NCI-H2196 treated with DMSO at 0.1 percent for 48 hours (cell line): Measurements from ENCODE around the gene ATPAF2.

Experiments
- DNase-seq: peaks from one replicate; lab custom pipeline; 2025; ENCODE audit not compliant: unreplicated experiment; lab: John Stamatoyannopoulos, UW

ATPAF2 gene

DNA sequence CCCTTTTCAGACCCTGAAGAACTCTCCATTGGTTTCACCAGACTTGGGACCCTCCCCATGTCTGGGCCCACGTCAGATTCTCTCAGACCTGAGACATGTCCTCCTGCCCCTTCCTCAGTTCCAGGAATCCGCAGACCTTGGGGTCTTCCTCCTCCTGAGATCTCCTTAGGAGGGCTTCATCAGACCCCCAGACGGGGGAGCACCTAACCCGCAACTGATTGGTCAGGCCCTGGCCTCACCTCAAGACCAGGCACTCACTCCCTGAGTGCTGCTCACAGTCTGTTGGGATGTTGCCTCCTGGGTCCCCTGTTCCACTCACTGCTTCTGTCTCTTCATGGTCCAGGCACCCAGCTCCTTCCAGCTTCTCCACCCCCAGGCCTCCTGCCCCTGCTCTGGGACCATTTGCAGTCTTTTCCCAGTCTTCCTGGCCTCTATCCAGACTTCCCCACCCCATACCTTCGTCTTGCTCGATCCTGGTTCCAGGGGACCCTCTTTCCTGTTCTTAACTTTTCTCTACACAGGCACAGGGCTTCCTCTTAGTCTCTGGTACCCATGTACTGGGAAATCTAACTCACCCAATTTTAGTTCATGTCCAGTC, 1.4 kb upstream of the ATPAF2 start:
- DNase-seq: no peak

DNA sequence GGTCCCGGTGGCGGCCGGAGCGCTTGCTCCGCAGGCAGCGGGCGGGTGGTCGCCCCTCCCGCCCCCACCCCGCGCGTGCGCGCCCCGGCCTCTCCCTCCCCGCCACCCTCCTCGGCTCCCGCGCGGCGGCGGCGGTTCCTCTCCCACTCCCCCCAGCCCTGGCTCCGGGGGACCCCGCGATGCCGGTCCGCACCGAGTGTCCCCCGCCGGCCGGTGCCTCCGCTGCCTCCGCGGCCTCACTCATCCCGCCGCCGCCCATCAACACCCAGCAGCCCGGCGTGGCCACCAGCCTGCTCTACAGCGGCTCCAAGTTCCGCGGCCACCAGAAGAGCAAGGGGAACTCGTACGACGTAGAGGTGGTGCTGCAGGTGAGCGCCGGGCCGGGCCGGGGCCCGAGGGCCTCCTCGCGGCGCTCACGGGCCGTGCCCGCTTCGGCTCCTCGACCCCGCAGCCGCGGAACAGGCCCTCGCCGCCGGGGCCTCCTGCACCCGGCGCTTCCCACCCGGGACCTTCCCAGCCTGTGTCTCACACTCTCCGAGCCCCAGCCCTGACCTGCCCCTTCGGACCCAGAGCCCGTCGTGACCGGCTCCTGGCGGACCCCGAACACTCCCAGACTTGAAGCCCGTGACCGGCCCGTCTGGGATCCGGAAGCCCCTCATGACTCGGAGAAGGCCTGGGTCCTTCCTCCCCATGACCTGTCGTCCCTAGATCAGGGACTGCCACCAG, 730 bp upstream of the ATPAF2 start:
- no peak for DNase-seq

DNA sequence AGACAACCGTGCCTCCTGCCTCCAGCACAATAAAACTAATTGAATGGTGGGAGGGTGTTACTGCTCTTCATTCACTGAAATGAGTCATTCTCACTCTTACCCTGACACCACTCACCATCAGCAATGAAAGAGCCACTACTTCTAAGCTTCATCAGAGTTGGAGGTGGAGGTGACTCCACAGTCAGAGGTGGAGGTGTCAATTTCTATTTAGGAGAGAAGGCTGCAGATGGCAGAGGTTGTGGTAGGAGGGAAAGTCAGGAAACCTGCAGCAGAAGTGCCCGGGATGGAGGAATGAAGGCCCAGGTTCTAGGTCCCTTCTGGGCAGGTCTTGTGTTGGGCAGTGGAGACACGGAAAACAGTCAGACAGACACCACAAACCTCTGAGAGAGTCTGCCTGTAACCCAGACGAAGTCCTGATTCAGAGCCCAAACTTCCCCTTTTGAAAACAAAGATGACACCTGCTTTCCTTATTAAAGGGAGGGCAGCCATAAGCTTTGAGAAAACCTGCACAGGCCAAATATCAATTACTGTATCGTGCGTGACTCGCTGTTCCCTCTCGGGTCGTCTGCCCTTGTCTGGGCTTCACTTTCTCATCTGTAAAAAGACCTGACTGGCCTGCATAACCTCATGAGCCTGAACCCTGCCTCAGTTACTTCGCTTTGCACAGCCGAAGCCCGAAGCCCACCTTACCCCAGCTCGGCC, 668 bp downstream of the ATPAF2 start:
- DNase-seq: no peak

DNA sequence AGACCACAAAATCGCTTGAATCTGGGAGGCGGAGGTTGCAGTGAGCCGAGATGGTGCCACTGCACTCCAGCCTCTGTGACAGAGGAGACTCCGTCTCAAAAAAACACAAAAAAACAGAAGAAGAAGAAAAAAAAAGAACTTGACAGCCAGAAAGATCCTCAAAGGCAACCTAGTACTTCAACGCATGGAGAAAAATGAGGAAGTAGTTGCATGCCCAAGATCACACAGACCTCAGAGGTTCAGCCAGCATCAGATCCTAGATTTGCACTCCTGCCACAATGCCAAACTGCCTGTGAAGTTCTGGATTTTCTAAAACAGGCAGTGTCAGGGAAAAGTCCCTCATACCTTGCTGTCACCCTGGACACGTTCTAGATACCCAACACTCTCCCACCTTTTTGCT, 1.5 kb downstream of the ATPAF2 start:
- DNase-seq: no peak

DNA sequence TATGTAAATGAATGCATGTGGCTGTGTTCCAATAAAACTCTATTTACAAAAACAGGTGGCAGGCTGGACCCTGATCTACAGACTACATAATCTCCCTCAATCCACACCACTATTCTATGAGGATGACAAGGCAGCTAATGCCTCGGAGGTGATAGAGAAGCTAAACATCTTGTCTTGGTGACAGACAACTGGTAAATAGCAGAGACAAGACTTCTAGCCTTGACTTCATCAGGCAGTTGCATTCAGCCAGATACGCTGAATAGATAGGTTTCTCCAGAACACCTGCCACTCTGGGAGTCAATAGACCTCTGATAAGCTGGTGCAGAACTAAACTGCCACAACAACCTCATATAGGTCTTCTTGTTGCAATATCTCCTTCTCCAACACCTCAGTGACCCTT, 3.3 kb downstream of the ATPAF2 start:
- no peak for DNase-seq

DNA sequence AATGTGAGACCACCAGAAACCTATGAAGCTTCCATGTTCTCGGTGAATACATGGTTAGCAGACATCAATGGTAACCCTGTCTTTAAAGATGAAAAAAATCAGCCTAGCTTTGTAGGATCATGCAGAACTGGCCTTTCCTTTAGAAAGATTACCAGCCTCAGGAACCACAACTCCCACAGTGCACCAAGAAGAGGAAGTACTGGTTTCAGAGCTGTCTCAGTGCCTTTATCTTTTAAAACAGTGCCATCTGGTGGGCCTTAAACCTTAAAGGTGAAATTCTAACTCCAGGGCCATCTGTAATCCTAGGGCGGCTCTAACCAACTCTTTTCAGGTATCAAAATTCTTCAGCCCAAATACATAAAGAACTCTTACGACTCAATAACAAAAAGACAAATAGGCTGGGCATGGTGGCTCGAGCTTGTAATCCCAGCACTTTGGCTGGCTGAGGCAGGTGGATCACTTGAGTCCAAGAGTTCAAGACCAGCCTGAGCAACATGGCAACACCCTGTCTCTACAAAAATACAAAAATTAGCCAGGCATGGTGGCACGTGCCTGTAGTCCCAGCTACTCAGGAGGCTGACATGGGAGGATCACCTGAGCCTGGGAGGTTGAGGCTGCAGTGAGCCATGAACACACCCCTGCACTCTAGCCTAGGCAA, 5.4 kb downstream of the ATPAF2 start:
- peak; percentile 44 for DNase-seq

DNA sequence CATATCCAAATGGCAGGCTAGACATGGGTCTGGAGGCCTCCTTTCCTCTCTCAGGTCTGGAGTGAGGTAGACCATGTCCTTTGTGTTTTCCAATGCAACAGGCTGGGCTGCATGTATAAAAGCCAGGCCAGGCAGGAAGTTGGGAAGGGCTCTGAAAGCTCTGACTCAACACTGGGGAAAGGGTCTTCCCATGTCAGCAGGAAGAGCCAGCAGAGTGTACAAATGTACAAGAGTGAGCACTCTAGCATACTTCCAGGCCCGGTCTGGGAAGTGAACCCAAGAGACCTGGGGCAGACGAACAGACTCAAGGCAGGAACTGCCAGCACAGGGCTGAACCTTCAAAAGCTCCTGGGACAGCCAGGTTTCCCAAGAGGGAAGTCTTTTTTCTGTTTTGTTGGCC, 7.0 kb downstream of the ATPAF2 start:
- DNase-seq: no peak

DNA sequence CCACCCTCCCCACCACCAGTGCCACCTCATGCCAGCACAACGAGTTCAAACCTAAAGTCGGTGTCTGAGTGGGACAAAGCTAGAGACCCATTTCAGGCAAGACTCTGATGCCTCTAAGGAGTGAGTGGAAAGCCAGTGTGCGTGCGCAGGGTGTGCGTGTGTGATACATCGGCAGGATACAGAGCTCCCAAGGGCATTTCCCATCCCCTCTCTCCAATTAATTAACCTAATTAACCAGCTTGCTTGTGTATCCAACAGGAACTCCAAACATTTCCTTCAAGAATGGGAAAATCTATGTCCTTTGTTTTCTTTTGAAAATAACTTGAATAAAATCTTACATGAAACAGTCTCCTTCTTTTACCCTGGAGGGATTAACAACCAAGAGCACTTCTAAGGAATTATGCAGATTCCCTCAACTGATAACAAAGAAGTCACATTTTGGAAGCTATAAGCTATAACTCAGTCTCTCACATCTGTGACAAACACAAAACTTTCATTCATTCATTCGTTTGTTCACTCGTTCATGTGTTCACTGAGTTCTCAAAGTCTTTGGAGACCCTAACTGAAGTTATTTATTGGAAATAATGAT, 9.9 kb downstream of the ATPAF2 start:
- DNase-seq: no peak

DNA sequence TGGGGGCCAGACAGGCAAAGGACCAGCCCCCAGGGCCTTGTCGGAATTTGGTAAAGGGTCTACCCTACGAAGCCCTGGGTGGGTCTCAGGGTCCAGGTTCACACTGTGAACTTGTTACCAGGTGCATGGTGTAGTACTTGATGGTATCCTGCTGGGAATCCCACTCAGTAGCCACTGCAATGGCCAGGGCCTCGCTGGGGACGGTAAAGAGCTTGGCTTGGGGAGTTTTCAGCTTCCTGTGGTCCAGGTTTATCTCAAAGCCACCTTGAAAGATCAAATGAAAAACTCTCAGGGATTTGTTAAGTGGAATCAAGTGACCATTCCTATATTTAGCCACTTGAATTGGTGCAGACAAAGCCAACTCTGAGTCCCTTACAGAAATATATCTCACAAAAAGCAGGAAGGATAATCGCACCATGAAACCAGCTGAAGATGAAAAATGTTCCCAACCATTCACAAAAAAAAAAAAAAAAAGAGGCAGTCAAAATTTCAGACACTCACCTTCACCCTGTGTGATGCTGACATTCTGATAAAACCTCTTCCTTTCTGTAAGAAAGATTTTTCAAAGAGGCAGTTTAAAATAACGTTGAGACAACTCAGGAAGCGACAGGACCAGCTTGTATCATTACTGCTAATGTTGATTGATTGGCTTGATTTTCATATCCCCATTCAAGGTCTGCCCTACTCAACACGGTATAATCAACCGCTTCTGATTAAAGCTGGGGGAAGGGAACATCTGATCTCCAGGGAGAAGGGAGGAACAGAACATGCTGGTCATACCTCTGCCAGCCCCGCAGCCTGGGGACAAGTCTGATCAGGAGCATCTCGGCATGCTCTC, 10.6 kb downstream of the ATPAF2 start:
- no peak for DNase-seq

DNA sequence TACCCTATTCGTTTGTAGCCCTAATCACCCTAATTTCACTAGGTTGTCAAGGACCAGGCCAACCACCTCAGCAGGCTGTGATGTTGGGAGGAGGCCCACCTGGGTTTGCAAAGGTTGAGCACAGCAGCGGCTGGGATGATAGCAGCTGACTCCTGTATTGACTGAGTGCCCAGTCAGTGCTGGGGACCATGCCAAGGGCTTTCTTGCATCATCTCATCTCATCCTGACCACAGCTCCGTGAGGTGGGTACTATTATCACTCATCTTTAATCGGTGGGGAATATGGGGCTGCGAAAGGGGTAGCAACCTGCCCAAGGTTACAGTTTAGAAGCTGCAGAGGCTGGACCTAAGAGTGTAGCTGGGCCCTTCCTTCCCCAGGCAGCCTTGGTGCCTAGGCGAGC, 11.7 kb downstream of the ATPAF2 start:
- no peak for DNase-seq

DNA sequence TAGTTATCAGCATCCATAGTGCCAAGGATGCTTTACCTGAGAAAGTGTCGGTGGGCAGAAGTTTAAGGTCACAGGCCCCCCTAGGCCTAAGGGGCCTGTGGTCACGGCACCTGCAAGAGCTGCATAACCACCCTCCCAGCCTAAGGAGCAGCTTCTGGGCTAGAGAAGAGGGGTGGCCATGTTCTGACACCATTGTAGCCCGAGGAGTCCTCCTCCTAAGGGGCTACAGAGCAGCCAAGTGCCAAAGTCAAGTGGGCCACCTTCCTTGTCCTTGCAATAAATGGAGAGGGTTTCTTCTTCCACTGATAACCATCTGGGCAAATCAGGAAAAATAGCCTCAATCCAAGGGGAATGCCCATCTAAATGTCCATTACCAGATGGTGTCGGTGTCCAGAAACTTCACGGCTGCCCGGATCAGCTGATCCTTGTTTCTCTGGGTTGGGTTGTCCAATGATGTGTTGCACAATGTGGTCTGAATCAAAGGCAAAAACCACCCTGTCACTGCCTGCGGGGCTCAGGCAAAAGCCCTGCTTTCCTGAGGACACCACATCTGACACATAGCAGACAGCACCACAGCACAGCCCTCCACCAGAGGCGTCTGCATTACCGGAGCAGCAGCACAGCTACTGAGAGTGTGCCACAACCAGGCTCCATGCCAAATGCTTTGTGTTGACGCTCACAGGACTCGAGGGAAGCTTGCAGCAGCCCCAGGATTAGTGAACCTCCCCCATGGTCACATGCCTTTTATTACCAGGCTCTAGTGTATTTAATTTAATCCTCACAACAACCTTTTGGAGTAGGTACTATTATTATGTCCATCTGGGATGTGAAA, 12.8 kb downstream of the ATPAF2 start:
- no peak for DNase-seq

DNA sequence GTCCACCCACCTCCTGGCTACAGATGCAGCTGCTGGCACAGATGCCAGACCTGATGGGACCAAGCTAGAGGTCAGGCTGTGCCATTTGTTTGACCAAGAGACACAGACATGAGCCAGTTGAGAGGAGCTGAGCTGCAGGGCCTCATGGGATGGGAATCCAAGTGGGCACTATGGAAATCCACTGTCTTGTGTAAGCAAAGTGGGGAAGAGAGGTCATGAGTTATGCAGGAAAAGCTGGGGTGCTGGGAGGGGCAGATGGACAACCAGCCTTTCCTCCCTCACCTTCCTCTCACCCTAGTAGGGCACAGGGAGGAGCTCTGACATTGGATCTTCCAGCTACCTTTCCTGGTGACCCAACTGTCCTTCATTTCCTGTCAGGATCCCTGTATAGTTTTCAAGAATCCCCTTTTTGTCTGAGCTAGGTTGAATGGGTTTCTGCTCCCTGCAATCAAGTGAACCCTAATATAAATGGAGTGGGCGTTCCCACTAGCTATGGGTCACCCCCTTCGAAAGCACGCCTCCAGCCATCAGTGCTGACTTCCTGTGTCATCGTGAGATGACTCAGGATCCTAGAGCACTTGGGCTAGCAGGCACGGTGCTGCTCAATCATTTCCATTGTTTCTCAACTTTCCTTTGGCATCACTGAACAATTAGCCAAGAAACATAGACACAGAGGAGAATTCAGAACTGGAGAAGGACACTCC, 13.6 kb downstream of the ATPAF2 start:
- no peak for DNase-seq

DNA sequence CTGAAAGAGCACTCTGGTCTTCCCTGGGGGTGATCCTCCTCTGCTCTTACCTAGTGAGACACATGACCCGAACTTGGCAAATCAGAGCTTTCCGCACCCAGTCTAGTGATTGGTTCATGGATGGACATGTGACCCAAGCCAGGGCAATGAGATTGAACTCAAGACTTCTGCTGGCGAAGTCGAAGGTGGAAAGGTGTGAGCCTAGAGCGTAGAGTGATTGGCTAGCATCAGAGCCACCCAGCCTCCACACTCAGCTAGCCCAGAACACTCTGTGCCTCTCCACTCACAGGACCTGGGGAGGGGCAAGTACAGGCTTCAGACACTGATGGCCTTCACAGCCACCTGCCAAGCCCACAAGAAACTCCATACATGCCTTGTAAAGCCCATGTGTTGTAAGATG, 17.6 kb downstream of the ATPAF2 start:
- DNase-seq: no peak

DNA sequence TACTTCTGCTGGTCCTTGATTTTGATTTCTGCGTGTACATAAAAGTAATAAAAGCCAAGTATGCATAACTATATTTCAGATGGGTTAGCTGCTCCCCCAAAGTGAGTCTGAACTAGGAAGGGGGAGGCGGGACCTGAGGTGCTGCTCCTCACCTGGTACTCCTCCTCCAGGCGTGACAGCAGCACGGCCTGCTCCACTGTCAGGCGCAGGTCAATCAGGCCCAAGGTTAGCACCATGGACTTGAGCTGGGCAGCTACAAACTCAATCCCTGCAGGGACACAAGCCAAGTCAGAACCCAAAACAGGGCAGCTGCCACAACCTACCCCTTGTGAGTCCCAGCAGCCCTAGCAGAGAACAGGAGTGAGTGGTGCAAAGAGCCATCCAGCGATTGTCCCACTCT, 18.0 kb downstream of the ATPAF2 start:
- no peak for DNase-seq

DNA sequence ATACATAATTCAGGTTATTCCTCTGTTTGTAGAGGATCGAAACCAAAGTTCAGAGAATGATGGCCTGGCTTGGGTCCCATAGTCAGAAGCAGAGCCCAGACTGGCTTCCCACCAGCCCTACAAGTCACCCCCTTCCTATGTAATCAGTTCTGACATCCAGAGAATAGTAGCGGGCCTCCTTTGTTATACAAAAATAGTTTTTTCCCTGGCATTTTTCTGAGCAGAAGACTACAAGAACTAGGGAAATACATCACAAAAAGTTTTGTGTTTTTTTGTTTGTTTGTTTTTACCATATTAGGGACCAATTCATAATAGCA, 19.2 kb downstream of the ATPAF2 start:
- no peak for DNase-seq

DNA sequence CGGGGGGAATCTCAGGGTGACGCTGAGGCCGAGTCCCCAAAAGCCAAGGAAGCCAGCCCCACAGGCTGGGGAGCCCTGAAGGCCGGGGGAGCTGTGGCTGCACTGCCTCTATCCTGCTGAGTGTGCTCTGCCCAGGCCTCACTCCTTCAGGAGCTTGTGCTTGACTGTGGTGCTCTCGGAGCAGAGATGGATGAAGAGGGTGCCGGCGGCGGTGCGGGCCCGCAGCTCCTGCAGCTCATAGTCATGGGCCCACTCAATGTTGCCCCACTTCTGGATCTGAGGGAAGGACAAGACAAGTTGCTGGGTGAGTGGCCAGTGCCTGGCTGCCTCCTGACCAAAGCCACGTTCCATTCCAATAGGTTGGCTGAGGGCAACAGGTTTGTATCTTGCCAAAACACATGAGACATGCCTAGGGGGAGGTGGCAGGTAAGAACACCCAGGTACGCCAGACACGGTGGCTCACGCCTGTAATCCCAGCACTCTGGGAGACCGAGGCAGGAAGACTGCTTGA, 20.5 kb downstream of the ATPAF2 start:
- no peak for DNase-seq

DNA sequence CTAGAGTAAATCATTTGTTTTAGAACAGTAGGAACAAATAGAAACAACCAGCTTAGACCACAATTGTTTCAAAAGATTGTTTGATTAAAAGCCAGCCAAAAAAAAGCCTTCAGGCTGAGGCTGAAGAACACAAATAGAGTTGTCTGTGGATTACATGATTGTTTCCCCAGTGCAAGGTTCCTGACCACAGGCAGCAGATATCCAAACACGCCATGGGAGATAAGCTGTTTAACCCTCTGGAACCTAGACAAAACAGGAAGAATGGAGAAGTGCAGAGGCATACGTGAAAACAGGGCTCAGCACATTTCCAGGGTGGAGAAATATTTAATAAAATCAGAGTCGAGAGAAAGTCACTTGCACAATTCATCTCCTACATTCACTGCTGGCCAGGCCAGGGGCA, 21.0 kb downstream of the ATPAF2 start:
- DNase-seq: no peak

DNA sequence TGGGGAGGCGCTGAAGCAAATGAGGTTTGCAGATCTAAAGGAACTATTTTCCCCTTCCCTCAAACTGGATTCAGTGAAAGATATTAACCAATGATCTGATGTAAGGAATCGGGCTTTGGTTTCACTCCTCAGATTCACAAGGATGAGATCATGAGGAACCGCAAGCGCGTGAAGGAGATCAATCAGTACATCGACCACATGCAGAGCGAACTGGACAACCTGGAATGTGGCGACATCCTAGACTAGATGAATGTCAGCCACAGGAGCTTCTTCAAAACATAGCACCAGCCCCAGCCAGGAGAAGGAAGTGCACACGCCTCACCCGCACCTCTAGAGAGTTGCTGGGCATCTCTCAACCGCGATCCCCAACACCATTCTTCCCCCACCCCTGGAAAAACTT, 22.5 kb downstream of the ATPAF2 start:
- no peak for DNase-seq

DNA sequence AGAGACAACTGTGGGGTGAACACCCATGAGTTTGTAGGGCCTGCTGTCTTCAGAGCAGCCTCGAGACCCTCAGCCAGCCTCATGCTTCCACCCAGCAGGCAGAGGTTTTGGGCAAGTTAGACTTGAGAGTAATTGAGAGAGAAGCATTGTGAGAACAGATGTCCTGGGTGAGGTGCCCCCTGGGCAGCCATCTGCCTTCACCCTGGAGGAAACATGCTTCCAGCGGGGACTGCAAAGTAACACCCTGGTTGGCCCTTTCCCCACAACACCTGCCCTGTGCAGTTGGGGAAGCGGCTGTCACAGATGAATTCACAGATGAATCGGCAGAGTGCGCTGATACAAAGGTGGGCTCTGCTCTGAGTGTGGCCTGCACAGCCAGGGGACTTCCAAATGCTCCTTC, 23.4 kb downstream of the ATPAF2 start:
- no peak for DNase-seq
